ENCODE results near the gene HLA-DMB.

GRCh38 chr6:32964776-32965175 is 23.9 kb upstream of the HLA-DMB start:
- no peak for TF ChIP-seq HNF4G (IDR thresholded peaks at IDR 0.05)
- no peak for TF ChIP-seq CTCF (IDR thresholded peaks at IDR 0.05; ENCODE audit: low read depth, low read length, missing input control)
- TF ChIP-seq FOXA1 (IDR thresholded peaks at IDR 0.05), result no peak
- TF ChIP-seq TAF1 (conservative IDR thresholded peaks at IDR 0.05), result no peak
- TF ChIP-seq SP1 (IDR thresholded peaks at IDR 0.05), result no peak
- no peak for TF ChIP-seq RAD21 (IDR thresholded peaks at IDR 0.05)
- TF ChIP-seq ATF3 (IDR thresholded peaks at IDR 0.05), result no peak
- TF ChIP-seq REST (IDR thresholded peaks at IDR 0.05), result no peak
- no peak for TF ChIP-seq YY1 (IDR thresholded peaks at IDR 0.05)
- no peak for TF ChIP-seq NR2F2 (IDR thresholded peaks at IDR 0.05)
- no peak for TF ChIP-seq JUND (IDR thresholded peaks at IDR 0.05)
- TF ChIP-seq GABPA (IDR thresholded peaks at IDR 0.05 in 1 of 2, conservative IDR thresholded peaks at IDR 0.05 in 1 of 2), result no peak

All from liver (tissue), 3 donors.